ENCODE results near the gene CREG2.
A peak's percentile ranks its signal among the peaks of the same experiment; 100 is the strongest.

DNA sequence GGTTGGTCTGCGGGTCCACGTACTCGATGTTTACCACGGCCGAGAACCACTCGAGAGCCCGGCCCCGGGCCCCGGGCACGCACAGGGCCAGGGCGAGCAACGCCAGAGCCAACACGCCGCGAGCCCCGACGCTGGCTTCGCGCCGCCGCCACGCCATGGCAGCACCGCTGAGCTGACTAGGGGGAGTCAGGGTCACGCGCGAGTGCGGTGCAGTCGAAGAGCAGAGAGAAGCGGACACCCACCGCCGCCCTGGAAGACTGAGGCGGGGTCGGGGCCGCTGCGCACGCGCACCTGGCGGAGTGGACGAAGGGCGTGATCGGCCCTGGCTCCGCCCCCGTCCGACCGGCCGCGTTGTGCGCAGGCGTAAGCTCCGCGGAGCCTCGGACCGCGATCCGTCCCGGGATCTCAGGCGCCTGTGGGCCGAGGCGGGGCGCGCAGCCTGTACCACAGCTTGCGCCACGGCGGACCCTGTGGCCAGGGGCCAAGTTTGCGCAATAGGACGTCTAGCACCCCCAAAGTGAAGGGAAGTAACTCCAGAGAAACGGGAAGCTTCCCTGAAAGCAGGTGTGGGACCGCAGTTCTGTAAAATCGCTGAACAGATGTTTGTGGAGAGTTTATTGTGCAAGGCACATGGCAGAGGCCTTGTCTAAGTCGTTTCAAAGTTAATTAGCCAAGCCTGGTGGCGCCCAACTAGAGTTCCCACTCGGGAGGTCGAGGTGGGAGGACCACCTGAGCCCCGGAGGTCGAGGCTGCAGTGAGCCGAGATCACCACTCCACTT, 78.7 kb downstream of the CREG2 start, which contains the start of gene RNF149:
- TF ChIP-seq POLR2AphosphoS5 (IDR thresholded peaks at IDR 0.05), result peak; percentile 96 to 98 (median 98)
- peak in 3 of 5 experiments; percentile 9 to 46 (median 42) for TF ChIP-seq CTCF (IDR thresholded peaks at IDR 0.05)

Data from transverse colon (tissue), 4 donors.